HS-5 (cell line): ENCODE results near the gene MYOG.

Source experiments
- DNase-seq: peaks from one replicate; pipeline ENCODE4 v3.0.0-alpha.2; 2012; ENCODE audit warnings: low read depth

MYOG gene

DNA sequence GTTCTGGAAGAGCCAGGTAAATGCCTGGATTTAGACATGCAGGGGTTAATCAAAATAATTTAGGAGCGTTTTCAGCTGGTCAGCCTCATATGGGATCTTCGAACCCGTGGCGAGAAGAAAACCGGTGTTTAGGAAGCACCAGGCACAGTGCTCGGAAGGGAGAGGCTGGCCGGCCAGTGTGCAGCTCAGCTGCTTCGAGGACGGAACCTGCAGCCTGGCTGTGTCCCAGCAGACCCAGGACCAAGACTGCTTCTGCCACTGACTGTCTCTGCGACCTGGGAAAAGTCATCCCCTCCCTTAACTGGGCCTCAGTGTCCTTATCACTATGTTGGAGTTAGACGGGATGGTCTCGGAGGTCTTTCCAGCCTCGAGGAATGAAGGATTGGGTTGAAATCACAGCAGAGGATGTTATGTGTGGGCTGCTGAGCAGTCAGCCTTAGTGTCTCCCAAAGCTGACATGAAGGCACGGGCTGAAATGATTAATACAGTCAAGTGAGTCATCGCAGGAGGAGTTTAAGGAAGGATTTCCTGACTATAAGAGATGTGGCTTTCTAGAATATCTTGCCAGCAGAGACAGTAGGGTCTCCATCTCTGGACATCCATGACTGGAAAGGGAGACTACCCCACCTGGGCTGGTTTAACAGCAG lies 38.7 kb downstream of the MYOG start:
- DNase-seq = peak; percentile 50

DNA sequence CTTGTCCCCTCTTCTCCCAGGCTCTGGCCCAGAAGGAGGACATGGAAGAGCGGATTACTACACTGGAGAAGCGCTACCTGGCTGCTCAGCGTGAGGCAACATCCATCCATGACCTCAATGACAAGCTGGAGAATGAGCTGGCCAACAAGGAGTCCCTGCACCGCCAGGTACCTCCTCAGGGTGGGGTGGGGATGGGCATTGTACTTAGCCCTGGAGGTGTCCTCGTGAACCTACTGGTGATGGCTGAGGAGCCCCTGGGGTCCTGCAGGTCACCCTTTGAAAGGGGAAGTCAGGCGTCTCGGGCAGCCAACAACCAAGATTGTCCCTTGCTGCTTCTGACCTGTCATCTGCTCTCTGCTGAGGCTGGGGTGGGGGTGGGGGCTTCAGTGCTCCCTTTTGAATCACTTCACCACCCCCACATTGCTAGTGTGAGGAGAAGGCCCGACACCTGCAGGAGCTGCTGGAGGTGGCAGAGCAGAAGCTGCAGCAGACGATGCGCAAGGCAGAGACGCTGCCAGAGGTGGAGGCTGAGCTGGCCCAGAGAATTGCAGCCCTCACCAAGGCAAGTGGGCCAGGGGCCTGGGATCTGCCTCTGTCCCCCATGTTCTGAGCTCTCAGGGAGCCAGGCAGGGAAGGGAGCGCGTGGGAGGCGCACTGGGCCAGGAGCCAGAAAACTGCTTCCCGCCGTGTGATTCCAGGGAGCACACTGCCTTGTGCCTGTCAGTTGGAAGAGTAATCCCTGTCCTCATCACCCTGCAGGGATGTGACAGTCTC lies 39.8 kb downstream of the MYOG start:
- DNase-seq = no peak

DNA sequence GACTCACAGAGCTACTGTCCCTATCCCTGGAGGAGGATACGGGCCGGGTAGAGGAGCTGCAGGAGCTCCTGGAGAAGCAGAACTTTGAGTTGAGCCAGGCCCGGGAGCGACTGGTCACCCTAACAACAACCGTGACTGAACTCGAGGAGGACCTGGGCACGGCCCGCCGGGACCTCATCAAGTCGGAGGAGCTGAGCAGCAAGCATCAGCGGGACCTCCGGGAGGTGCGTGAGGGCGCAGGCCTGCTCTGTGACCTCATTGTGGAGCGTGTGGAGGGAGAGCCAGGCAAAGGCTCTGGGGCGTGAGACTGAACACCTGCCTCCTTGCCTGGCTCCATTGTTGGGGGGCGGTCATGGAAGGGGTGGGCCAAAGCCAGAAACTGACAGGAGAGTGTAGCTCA lies 40.5 kb downstream of the MYOG start:
- no peak for DNase-seq

DNA sequence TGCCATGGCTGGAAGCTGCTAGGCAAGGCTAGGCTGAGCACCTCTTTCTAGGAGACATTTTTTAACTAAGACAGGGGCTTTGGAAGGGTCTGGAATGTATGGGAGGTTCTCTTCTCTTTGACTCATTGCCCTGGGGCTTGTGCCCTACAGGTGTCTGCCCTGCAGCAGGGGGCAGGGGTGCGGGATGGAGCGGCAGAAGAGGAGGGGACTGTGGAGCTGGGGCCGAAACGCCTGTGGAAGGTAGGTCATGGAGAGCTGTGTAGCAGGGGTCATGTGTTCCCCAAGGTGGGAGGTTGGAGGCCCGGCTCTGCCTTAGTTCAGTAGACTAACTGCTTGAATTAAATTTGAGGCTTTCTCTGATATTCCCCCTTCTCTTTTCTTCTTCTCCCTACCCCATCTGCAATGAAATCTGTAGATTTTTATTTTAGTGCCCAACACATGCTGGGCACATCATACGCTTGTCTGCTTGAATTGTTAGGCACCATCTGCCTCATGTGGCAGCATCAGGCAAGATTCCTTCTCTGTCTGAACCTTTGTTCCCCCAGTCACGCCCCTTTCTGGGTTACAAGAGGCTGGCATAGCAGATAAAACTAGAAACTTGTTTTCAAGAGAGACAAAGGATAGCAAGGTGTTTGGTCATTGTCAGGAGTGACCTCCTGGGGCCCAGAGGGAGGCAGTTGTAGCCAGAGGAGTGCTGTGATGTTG lies 41.1 kb downstream of the MYOG start:
- no peak for DNase-seq

DNA sequence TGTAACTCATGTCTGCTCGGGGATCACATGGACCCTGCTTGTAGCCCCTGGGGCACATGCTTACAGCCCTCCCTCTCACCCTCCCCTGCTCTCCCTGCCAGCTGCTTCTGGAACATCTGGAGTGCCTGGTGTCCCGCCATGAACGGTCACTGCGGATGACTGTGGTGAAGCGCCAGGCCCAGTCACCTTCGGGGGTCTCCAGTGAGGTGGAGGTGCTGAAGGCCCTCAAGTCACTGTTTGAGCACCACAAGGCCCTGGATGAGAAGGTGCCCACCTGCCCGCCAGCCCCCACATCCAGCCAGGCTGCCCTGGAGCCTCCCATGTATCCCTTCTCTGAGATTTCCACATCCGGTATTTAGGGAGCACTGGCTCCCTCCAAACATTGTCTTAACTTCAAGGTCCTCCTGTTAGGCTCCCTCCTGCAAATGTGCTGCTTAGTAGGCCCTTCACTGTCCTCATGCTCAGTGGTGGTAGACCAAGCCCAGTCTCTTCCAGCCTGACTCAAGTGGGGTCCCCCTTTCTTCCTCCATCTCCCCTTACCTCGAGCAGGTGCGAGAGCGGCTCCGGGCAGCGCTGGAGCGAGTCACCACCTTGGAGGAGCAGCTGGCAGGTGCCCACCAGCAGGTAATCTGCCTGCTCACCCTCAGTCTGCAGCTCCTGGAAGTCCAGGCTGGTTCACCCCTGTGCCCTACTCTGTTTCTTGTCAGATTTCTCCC lies 41.8 kb downstream of the MYOG start:
- DNase-seq = no peak

DNA sequence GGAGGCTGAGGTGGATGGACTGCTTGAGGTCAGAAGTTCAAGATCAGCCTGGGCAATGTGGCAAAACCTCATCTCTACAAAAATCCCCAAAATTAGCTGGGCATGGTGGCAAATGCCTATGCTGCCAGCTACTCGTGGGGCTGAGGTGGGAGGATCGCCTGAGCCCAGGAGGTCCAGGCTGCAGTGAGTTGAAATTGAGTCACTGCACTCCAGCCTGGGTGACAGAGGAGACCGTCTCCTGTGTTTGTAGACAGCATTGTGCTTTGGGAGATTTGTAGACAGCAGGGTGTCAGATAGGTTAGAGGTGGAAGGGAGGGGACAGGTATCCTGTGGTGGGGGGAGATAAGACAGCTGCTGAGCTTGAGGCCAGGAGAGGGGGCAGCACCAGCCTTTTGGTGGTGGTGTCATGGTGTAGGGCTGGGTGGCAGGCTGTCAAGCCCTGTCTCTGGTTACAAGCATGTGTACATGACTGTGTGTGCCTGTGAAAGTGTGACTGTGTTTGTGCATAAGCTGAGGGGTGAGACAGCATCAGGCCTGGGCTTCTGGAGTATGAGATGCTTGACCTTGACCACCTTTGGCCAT lies 44.4 kb downstream of the MYOG start:
- no peak for DNase-seq

DNA sequence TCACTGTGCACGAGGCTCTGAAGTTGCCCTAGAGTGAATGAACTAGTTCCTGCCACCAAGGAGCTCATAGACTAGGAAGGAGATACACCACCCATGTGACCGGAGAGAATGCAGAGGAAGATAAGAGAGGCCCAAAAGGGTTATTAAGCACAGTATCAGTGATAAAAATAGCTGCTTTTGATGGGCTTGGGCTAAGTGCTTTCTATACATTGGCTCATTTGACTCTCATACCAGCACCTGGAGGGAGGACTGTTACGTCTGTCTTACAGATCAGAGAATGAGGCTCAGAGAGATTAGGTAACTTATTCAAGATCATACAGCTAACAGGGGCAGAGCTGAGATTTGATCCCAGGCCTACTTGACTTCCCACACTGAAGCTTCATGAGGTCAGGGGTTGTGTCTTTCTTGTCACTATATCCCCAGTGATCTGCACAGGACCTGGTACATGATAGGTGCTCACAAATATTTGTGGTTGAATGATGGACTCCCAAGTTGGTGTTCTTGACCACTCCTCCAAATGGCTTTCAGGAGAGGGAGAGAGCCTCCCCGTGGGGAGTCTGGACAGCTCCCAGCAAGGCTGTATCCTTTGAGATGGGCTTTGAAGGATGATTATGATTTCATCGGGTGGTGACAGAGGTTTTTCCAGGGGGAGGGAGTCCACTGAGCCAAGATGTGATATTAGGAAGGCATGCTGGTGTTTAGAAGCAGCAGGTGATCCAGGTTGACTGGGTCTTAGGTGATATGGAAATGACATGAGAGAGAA lies 45.1 kb downstream of the MYOG start:
- DNase-seq = no peak

DNA sequence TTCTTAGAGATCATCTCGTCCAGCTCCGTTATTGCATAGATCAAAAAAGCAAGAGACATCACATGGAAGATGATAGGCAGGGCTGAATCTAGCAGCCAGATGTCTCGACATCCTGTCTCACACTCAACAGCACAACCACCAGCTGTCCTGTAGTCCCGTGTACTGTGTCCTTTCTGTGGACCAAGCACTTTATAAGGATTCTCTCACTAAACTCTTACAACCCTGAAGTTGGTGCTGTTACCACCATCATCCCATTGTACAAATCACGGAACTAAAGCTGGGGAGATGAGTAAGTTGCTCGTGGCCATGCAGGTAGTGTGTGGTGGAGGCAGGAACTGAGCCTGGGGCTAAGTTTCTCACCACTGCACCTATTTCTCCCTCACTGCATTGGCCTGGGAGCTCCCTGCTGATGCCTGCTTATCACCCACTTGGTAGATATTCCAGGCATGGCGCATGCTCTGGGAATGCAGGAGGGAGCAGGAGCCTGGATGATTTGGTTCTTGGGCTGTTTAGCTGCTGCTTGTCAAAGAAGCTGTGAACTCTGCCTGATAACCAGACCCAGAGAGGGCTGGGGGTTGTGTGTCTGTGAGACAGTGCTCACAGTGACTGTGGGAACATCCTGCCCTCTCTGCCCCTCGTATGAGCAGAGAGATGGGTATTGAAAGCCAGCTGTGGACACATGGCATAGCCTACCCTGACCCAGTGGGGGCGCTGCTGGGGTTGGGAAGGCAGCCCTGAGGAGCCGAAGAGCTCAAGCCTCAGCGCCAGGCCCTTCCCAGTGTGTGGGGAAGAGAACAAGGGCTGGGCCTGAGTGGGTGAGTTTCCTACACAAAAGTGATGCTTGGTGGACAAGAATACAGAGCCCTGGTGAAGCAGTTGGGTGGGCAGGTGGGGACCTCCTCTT lies 46.0 kb downstream of the MYOG start:
- DNase-seq = no peak

DNA sequence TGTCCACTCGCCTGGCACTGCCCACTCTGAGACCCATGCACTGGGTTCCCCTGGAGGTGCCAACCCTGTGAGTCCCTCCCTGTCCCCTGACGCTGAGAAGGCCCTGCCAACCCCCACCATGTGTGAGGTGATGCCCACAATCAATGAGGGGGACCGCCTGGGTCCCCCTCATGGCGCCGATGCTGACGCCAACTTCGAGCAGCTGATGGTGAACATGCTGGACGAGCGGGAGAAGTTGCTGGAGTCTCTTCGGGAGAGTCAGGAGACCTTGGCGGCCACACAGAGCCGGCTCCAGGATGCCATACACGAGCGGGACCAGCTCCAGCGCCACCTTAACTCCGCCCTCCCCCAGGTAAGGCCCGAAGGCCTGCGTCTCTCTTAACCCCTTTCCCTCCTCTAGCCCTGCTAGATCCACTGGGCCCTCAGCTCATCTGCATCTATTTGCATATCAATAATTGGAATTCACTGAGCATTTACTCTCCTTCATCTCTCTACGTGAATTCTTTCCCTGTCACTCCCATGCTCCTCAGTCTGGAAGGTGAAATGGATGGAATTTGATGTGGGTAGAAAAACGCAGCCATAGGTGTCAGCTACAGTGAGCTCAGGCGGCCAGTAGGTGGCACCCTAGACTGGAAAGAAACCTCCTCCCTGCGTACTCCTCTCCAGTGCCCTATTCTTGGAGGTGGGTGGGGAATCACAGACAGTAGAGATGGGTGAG lies 46.8 kb downstream of the MYOG start:
- no peak for DNase-seq

DNA sequence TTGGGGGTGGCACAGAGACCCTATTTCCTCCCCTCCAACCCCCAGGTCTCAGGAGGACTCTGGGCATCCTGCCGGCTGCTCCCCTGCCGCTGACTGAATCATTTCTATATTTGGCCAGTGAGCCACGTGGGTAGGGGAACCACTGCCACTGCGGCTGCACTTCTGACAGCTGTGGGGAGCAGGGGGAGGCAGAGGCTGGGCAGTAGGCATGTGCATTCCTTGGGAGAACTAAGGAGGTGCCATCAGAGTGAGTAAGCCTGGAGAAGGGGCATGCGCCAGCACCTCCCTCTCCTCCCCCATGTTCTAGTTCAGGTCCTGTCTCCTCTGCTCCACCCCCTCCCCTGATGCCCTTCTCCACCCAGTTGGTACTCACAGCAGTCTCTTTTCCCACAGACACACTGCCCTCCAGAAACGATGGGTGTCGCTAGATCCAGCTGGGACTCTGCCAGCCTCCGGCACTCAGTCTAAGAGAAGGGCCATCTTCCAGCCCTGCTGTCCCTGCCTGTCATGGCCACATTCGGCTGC lies 47.5 kb downstream of the MYOG start:
- peak; percentile 77 for DNase-seq

DNA sequence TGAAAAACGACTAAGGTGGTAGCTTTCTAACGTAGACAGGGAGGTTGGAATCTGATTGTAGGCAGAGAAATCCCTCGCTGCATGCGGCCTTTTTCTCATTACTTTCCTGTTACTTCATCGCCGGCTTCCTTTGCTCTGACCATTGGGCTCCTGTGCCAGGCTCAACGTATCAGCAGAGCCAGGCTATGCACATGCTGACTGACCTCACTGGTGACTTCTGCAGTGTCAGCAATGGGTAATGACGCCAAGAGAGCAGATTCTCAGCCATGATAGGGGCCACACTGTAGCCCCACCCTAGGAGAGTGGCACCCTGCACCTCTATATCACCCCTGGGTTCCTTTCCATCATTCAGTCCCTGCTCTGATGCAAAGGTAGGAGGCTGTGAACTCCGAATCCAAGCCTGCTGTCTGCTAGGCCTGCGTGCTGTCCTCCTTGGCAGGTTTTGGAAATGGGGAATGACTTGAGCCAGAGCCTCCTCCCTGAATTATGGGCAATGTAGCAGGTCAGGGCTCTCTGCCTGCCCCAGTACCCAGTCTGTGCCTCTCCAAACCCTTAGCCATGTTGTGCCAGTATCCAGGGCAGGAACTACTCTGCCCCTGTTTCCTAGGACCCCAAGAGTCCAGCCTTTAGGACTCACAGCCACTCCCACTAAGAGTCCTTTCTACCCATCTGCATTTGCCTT lies 48.2 kb downstream of the MYOG start:
- DNase-seq = no peak

DNA sequence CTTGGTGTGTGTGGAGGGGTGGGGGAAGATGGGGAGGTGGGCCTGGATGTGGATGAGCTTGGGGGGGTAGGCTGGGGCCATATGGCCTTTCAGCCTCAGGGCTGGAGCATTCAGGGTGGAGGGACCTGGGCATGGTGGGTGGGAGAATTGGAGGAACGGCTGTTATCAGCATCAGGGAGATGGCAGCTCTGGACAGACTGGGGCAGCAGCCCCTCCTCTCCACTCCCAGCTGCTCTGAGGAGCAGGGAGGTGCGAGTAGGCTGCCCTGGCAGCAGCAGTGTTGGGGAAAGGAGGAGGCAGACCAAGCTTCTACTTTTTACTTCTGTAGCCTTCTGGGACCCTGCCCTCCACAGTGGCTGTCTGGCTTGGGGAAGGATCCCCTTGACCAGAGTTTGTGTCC lies 49.3 kb downstream of the MYOG start:
- DNase-seq = no peak

DNA sequence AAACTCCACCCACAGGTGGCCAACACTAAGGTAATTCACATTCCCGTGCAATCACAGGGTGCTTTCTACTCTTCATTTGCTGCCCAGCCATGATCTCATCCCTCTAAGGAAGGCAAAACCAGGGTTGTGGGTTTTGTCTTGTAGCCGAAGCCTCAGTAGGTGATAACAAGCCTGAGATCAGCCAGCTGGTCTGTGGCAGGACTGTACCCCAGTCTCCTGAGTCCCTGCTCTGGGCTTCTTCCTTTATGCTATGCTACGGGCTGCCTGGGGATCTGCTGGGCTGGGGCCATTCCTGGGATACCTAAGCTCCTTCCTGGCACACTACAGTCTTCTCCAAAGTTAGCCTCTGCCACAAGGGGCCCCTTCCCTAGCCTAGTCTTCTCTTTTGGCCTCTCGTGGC lies 49.7 kb downstream of the MYOG start:
- no peak for DNase-seq

DNA sequence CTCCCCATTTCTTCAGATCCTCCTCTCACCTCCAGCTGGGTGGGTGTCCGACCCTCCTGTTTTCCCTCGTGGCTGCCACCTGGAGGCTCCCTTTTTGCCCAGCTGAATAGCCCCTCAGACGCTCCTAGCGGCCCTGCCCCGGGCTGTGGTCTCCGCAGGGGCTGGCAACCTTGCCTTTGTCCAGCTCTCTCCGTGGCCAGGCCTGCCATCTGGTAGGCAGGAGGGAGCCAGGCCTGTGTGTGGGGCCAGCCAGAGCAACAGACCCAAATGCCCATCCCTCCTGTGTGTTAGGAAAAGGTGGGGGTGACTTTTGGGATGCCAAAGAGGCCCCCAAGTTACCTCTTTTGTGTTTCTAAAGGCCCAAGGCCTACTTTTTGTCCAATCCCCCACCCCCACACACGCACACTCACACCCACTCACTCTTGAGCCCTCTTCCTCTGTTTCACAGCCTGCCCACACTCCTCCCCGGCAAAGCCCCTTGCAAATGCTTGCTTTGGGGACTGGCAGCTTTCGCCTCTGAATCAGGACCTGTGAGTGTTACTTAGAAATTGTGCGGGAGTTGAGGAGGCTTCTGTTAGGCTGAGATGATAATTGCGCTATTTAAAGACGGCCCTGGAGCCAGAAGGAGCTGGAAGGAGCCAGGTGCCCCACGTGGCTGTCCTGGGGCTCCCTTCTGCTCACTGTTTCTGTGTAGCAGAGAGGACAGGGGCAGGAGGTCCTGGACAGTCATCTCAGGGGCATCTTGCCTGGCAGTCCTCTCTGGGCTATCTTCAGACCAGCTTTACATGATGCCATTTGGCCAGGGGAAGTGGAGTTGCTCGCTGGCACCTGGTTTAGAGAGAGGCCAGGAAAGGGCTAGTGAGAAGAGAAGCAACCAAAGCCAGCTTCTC lies 50.5 kb downstream of the MYOG start:
- no peak for DNase-seq

DNA sequence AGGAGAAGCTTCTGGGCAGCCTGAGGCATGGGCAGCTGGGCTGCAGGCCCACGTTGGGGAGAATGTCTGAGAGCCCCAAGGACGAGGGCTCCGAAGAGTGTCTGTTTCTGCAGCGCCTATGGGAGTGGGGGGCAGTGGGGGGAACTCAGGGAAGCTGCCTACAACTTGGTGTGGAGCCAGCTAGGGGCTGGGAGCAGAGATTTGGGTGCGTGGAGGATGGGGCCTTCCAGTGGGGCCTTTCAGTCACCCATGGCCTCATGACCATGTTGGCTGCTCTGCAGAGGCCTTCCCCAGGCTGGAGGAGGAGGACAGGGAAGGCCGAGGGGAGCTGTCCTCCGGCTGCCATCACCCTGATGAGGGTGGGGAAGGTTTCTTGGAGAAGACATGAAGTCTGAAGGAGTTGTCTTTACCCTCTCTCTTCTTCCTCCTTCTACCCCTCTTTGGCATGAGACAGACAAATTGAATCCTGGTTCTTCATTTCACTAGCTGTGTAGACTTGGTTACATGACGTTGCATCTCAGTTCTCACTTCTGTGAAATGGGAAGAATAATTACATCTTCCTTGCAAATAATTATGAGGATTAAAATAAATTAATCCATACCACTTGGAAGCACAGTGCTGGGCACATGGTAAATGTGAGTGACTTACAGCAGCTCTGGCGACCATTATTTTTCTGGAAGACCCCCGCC lies 51.2 kb downstream of the MYOG start:
- DNase-seq = no peak

DNA sequence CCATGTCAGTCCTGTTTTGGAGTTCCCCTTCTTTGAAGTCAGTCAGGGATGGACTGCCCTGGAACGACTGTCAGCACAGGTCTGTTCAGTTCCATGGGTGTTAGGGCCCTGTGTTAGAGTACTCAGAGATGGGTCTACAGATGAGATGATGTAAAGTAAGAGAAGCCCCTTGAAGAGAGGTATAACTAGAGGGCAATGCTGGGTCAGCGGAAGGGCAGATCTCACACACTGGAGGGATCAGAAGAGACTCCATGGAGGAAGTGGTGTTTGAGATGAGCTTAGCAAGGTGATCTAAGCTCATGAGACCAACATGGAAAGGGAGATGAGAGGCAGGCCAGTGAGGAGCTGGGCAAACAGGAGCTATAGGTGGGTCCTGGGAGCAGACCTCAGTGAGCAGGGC lies 51.9 kb downstream of the MYOG start:
- DNase-seq = no peak

DNA sequence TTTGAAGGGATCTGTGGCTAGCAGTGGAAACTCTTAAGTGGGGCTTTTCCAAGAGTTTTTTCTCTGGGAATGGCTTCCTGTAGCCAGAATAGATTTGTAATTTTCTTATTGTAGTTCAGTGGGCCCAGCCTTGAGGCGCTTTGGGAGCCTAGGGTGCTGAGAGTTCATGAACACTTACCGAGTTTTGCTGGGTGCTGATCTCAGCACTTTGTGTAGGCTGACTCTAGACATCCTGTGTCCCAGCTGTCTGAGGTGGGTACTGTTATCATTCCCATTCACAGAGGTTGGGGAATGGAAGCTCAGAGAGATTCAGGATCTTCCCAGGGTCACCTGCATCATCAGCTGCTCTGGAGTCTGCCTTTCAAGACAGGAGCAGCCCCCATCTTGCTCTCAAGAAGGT lies 52.5 kb downstream of the MYOG start:
- no peak for DNase-seq
